Measurements from ENCODE around the gene TBC1D23. TPM values are rescaled to one million over a fixed set of nuclear protein-coding genes. Genes with fewer than 3 reads are reported as not detected.

Gene TBC1D23
- total and polyA plus RNA-seq, 9 donors = 20.1 to 52.7 (median 36.9) TPM

DNA sequence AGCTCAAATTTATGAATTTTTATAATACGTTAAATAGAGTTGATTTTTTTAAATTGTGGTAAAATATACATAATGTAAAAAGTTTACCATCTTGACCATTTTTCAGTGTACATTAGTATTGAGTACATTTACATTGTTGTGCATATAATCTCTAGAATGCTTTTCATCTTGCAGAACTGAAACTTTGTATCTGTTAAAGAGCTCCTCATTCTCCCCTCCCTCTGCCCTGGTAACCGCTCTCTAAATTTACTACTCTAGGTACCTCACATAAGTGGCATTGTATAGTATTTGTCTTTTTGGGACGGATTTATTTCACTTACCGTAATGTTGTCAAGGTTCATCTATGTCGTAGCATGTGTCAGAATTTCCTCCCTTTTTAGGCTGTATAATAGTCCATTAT is 13.6 kb downstream of the TBC1D23 start:
- DNase-seq = no peak
- H3K27me3 ChIP-seq = no peaks in the 10 kb centered on the region
- no peak overlapping the region for H3K27ac ChIP-seq
- H3K4me3 ChIP-seq = no peak overlapping the region
- 97 to 98% (median 97%) methylated on average over 5 of the region's 5 CpGs for WGBS, 3 donors
- TF ChIP-seq EP300 (IDR thresholded peaks at IDR 0.05) (no peak), POLR2A (IDR thresholded peaks at IDR 0.05) (no peak)
- TF ChIP-seq, protein P1, sequence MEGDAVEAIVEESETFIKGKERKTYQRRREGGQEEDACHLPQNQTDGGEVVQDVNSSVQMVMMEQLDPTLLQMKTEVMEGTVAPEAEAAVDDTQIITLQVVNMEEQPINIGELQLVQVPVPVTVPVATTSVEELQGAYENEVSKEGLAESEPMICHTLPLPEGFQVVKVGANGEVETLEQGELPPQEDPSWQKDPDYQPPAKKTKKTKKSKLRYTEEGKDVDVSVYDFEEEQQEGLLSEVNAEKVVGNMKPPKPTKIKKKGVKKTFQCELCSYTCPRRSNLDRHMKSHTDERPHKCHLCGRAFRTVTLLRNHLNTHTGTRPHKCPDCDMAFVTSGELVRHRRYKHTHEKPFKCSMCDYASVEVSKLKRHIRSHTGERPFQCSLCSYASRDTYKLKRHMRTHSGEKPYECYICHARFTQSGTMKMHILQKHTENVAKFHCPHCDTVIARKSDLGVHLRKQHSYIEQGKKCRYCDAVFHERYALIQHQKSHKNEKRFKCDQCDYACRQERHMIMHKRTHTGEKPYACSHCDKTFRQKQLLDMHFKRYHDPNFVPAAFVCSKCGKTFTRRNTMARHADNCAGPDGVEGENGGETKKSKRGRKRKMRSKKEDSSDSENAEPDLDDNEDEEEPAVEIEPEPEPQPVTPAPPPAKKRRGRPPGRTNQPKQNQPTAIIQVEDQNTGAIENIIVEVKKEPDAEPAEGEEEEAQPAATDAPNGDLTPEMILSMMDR (IDR thresholded peaks at IDR 0.05) = no peak
- peaks cover 2% of the 10 kb centered on the region for H3K4me1 ChIP-seq (ENCODE audit: insufficient read depth)
- intact Hi-C loops (cut with DNase I) = no loop called here
- H3K36me3 ChIP-seq = no peaks in the 10 kb centered on the region
- H3K9me3 ChIP-seq = no peaks in the 10 kb centered on the region

DNA sequence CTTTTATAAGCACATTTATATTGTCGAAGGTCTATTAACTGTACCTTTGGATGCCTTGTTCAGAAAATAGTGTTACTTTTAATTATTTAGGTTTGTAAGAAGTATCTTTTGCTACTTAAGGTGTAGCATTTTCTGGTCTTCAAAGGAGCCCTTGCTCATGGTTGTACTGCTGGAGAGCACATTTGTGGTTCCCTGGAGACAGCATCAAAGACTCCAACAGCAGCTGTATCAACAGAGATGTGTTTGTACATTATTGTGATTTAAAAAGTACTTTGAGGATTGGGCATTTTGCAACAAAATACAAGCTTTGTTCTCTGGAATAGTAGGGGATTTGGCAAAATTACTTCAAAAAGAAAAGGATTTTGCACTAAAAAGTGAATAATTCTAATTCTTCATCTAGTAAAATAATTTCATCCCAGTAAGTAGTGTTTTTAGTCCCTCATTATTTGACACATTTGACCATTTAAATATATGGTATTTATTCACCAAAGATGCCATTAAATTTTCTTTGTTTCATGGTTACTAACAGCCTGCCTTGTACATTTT is 16.5 kb downstream of the TBC1D23 start:
- TF ChIP-seq EP300 (IDR thresholded peaks at IDR 0.05) (no peak), POLR2A (IDR thresholded peaks at IDR 0.05) (no peak)
- TF ChIP-seq, protein P1 (IDR thresholded peaks at IDR 0.05) = no peak
- intact Hi-C loops (cut with DNase I) = no loop called here
- WGBS, 3 donors = 74 to 92% (median 89%) methylated on average over 1 of the region's 1 CpG
- Histone ChIP-seq H3K9me3 (no peaks in the 10 kb centered on the region), H3K4me3 (no peak overlapping the region), H3K27ac (no peak overlapping the region), H3K36me3 (no peaks in the 10 kb centered on the region), H3K4me1 (ENCODE audit: insufficient read depth) (peaks cover 1% of the 10 kb centered on the region), H3K27me3 (no peaks in the 10 kb centered on the region)
- DNase-seq = no peak

DNA sequence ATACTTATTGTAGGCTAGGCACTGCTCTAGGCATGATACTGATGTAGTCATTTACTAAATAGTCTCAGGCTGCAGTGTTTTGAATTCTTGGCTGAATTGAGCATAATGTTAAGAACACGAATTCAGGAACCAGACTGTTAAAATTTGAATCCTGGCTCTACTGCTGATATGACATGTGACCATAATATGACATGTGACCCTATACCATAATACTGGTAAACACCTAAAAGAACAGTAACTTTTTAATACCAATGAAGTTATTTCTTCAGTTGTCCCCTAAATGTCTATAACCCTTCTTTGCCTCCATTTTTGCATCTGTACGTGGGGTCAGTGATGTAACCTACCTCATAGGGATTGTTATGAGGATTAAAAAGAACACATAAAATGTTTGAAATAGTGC is 18.1 kb downstream of the TBC1D23 start:
- H3K27ac ChIP-seq = no peak overlapping the region
- intact Hi-C loops (cut with DNase I) = no loop called here
- H3K9me3 ChIP-seq = no peaks in the 10 kb centered on the region
- TF ChIP-seq EP300 (IDR thresholded peaks at IDR 0.05) = no peak
- no peak for TF ChIP-seq POLR2A (IDR thresholded peaks at IDR 0.05)
- TF ChIP-seq, protein P1 (IDR thresholded peaks at IDR 0.05) = no peak
- DNase-seq = no peak
- no peaks in the 10 kb centered on the region for H3K27me3 ChIP-seq
- peaks cover 1% of the 10 kb centered on the region for H3K4me1 ChIP-seq (ENCODE audit: insufficient read depth)
- 80 to 87% (median 84%) methylated on average over 2 of the region's 2 CpGs for WGBS, 3 donors
- H3K36me3 ChIP-seq = no peaks in the 10 kb centered on the region
- no peak overlapping the region for H3K4me3 ChIP-seq

DNA sequence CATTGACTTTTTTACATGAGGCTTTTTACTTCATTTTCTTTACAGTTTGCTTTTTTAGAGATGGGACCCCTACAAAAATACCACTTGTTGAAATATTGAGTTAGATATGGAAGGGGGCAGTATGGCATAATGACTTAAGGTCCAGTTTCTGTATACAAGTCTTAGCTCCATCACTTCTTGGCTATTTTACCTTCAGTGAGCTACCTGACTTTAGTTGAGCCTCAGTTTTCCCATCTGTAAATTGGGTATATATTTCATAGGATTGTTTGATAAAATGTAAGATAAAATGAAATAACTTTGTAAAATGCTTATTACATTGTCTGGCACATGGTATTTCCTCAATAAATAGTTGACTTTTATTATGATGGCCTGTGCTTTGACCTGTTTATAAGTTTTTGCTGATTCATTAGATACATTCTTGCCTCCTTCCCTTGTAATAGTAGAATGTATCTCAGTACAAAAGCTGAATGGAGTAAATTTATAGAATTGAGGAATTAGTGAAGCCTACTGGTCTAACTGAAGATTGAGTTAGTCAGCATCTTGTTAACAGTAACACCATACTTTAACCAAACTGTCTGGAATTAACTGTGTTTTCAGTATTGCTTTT is 27.6 kb downstream of the TBC1D23 start:
- intact Hi-C loops (cut with DNase I) = no loop called here
- no peaks in the 10 kb centered on the region for H3K27me3 ChIP-seq
- H3K27ac ChIP-seq = no peak overlapping the region
- no peak overlapping the region for H3K4me3 ChIP-seq
- no peaks in the 10 kb centered on the region for H3K36me3 ChIP-seq
- no peaks in the 10 kb centered on the region for H3K9me3 ChIP-seq
- H3K4me1 ChIP-seq (ENCODE audit: insufficient read depth) = no peaks in the 10 kb centered on the region
- DNase-seq = no peak
- TF ChIP-seq POLR2A (IDR thresholded peaks at IDR 0.05) (no peak), EP300 (IDR thresholded peaks at IDR 0.05) (no peak)
- TF ChIP-seq, protein P1 (IDR thresholded peaks at IDR 0.05) = no peak
